WERI-Rb-1 (cell line): ENCODE results near the gene NKPD1.
A peak's percentile ranks its signal among the peaks of the same experiment; 100 is the strongest.

Source experiments
- DNase-seq: peaks from one replicate; pipeline ENCODE4 v3.0.0-alpha.2; 2020
- H3K27ac ChIP-seq: fragments of 250-450 bp; sonication (Bioruptor Pico); 2 replicates; pipeline ENCODE4 v1.5.1; 2020; ENCODE audit warnings: mild to moderate bottlenecking, moderate library complexity
- H3K27me3 ChIP-seq: fragments of 250-450 bp; sonication (Bioruptor Pico); 2 replicates; pipeline ENCODE4 v1.5.1; 2021; ENCODE audit warnings: mild to moderate bottlenecking, low read depth, moderate library complexity; ENCODE audit not compliant: insufficient read depth, severe bottlenecking
- H3K36me3 ChIP-seq: fragments of 250-450 bp; sonication (Bioruptor Pico); 2 replicates; pipeline ENCODE4 v1.5.1; 2020; ENCODE audit warnings: mild to moderate bottlenecking, moderate library complexity
- H3K4me3 ChIP-seq: 2 replicates; pipeline ENCODE4 v1.5.1; 2011; ENCODE audit warnings: low read depth, mild to moderate bottlenecking, control low read depth, low read length
- H3K9me3 ChIP-seq: fragments of 250-450 bp; sonication (Bioruptor Pico); 2 replicates; pipeline ENCODE4 v1.5.1; 2021; ENCODE audit warnings: mild to moderate bottlenecking, moderate library complexity; ENCODE audit not compliant: severe bottlenecking
- TF ChIP-seq, protein P1 (sequence below): IDR thresholded peaks from 2 replicates; pipeline ENCODE4 v1.5.1; 2011; ENCODE audit warnings: low read depth, mild to moderate bottlenecking, control low read depth, inconsistent platforms, low read length

Gene NKPD1

DNA sequence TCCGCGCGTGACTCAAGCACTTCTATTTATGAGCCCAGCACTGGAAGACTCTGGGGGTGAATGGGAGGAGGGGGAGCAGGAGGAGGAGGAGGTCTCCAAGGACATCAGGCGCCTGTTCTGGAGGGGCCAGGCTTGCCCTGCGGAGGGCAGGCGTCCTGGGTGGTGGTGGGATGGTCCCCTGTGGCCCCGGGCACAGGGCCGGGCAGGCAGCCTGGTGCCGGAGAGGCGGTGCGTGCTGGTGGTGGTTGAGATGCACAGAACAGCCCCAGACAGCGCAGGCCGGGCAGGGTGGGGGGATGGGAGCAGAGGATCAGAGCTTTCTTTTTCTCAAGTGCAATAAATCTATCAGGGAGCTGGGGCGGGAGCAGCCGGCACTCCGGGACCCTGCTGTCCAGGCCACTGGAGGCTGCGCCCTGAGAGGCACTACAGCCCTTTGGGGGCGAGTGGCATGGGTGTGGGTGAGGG, 14.0 kb downstream of the NKPD1 start:
- peak overlapping the region; percentile 80 for H3K27ac ChIP-seq
- TF ChIP-seq, protein P1, sequence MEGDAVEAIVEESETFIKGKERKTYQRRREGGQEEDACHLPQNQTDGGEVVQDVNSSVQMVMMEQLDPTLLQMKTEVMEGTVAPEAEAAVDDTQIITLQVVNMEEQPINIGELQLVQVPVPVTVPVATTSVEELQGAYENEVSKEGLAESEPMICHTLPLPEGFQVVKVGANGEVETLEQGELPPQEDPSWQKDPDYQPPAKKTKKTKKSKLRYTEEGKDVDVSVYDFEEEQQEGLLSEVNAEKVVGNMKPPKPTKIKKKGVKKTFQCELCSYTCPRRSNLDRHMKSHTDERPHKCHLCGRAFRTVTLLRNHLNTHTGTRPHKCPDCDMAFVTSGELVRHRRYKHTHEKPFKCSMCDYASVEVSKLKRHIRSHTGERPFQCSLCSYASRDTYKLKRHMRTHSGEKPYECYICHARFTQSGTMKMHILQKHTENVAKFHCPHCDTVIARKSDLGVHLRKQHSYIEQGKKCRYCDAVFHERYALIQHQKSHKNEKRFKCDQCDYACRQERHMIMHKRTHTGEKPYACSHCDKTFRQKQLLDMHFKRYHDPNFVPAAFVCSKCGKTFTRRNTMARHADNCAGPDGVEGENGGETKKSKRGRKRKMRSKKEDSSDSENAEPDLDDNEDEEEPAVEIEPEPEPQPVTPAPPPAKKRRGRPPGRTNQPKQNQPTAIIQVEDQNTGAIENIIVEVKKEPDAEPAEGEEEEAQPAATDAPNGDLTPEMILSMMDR: no peak
- peaks cover 45% of the 10 kb centered on the region for H3K36me3 ChIP-seq
- no peaks in the 10 kb centered on the region for H3K27me3 ChIP-seq
- peak overlapping the region; percentile 29 for H3K4me3 ChIP-seq
- no peaks in the 10 kb centered on the region for H3K9me3 ChIP-seq
- peak; percentile 86 for DNase-seq

DNA sequence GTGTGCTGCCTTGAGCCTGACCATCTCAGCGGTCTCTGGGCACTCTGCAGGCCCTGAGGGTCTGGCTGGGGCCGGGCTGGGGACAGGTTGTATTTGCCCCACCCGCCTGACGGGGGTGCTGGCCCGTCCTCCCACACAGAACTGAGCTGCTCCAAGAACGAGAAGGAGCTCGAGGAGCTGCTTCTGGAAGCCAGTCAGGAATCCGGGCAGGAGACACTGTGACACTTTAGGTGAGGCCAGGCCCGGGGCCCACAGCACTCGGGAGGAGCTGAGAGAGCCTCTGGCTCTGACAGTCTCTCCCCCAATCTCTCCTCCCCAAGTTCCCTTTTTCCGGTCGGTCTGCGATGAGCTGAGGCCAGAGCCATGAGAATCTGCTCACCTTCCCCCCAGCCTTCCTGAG, 14.5 kb downstream of the NKPD1 start:
- peak overlapping the region; percentile 29 for H3K4me3 ChIP-seq
- DNase-seq: peak; percentile 60
- H3K27me3 ChIP-seq: no peaks in the 10 kb centered on the region
- TF ChIP-seq, protein P1: peak; percentile 40; the same call in 1 of the 2 replicates
- H3K27ac ChIP-seq: peak overlapping the region; percentile 80
- peaks cover 48% of the 10 kb centered on the region for H3K36me3 ChIP-seq
- no peaks in the 10 kb centered on the region for H3K9me3 ChIP-seq

DNA sequence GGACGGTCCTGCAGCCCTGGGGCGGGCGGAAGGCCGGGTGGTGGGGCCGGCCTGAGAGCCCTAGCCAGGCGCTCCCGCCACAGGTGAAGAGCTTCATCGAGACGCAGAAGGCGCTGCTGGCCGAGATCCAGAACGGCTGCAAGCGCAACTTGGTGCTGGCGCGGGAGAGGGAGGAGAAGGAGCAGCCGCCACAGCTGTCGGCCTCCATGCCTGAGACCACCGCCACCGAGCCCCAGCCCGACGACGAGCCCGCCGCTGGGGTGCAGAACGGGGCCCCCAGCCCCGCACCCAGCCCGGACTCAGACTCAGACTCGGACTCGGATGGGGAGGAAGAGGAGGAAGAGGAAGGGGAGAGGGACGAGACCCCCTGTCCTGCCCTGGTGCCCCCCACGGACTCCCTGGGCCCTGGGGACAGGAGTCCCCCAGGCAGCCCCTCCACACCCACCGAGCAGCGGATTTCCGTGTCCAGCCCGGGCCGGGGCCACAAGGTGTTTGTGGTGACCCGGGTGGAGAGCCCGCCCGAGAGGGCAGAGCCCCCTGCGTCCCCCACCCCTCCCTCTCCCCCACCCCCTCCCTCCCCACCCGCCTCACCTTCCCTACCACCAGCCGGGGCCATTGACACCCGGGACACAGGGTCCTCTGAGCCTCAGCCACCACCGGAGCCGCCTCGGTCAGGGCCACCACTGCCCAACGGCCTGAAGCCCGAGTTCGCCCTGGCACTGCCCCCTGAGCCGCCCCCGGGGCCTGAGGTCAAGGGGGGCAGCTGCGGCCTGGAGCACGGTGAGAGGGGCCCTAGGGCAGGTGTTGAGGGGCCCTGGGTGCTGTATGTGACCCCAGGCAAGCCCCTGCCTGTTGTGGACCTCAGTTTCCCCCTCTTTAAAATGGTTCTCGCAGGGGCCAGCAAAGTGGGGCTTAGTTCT, 15.3 kb downstream of the NKPD1 start:
- H3K27me3 ChIP-seq: no peaks in the 10 kb centered on the region
- TF ChIP-seq, protein P1: no peak
- no peak overlapping the region for H3K4me3 ChIP-seq
- H3K36me3 ChIP-seq: peaks cover 41% of the 10 kb centered on the region
- no peaks in the 10 kb centered on the region for H3K9me3 ChIP-seq
- H3K27ac ChIP-seq: peak overlapping the region; percentile 80
- DNase-seq: no peak

DNA sequence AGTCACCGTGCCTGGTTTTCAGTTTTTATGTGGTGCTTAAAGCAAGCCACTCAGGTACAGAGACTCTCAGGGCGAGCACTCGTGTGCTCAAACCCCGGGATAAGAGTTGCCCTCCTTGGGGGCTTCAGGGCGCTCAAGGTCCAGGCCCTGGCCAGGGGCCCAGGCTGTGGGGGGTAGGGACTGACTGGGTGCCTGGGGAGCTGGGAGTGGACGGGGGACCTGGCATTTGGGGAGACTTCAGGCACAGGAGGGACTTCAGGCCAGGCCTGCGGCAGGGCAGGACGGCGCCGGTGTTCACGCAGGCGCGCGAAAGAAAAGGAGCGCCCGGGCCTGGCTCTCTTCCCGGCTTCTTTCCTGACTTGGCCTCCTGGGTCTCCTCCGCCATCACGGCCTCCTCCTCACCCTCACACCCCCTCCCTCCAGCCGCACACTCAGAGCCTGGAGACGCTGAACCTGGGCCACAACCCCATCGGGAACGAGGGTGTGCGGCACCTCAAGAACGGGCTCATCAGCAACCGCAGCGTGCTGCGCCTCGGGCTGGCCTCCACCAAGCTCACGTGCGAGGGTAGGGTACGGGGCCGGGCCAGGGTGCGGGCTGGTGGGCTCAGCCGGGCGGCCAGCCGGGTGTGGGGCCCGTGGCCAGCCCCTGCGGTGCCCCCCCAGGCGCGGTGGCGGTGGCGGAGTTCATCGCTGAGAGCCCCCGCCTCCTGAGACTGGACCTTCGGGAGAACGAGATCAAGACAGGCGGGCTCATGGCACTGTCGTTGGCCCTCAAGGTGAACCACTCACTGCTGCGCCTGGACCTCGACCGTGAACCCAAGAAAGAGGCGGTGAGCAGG, 16.1 kb downstream of the NKPD1 start:
- TF ChIP-seq, protein P1: no peak
- Histone ChIP-seq H3K9me3 (no peaks in the 10 kb centered on the region), H3K4me3 (no peak overlapping the region), H3K27ac (no peak overlapping the region; the same call in 1 of the 2 replicates), H3K27me3 (no peaks in the 10 kb centered on the region), H3K36me3 (peaks cover 41% of the 10 kb centered on the region)
- DNase-seq: no peak

DNA sequence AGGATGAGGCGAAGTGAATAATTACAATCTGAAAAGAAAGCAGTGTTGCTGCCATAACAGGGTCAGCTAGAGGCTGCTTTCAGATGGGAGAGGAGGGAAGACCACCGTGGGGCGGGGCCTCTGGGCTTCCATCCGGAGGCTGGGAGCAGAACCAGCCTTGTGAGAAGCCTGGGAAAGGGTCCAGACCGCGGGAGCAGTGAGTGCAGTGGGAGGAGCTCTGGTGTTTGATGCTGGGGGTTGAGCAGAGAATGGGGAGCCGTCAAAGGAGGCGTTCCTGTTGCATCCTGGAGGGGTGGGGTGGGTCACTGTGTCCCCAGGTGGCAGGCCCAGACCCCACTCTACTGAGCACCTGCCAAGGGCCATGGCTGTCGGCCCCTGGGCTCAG, 18.1 kb downstream of the NKPD1 start:
- no peak overlapping the region for H3K27ac ChIP-seq

More for the DNA sequence above, 18.1 kb downstream of the NKPD1 start:
- H3K27me3 ChIP-seq: no peaks in the 10 kb centered on the region
- TF ChIP-seq, protein P1: no peak
- H3K4me3 ChIP-seq: no peak overlapping the region
- H3K36me3 ChIP-seq: peaks cover 41% of the 10 kb centered on the region
- H3K9me3 ChIP-seq: no peaks in the 10 kb centered on the region
- no peak for DNase-seq
